PC-3 (cell line): ENCODE measurements around the gene FAM153A. TPM values are rescaled to one million over a fixed set of nuclear protein-coding genes. Genes with fewer than 3 reads are reported as not detected.
"Not testable (repeated sequence)": the region's sequence is repeated elsewhere in the genome, so short reads cannot be mapped to it uniquely, and the experiment has no call there.

Experiments used
- ATAC-seq: fragments of 200-7000 bp; cut with Tn5 transposase; 2 replicates; pipeline ENCODE4 v1.9.1; 2020; ENCODE audit warnings: mild to moderate bottlenecking, moderate library complexity
- BruUV-seq: library from RNA; stranded (reverse); fragments of 400-500 nt; replicated peaks from 2 replicates; lab custom pipeline; 2021; lab: Mats Ljungman, UMichigan
- CTCF ChIA-PET: fragments of 300-600 bp; sonication (Branson Sonifier 250); formaldehyde crosslinking; loops from one replicate; lab custom pipeline; 2022; ENCODE audit warnings: antibody characterized with exemption; lab: Charles Lee
- POLR2A ChIA-PET: fragments of 300-600 bp; sonication (Branson Sonifier 250); formaldehyde crosslinking; loops from one replicate; lab custom pipeline; 2022; ENCODE audit warnings: antibody characterized with exemption; ENCODE audit not compliant: unreplicated experiment; lab: Charles Lee
- DNase-seq: peaks from one replicate; pipeline ENCODE4 v3.0.0-alpha.2; 2015
- H2AFZ ChIP-seq: fragments of 300-600 bp; sonication (generic); 2 replicates; pipeline ENCODE4 v1.6.0; 2016; ENCODE audit warnings: antibody characterized with exemption, low read length
- H3F3A ChIP-seq: fragments of 300-600 bp; sonication (generic); one replicate; pipeline ENCODE4 v1.6.0; 2017; ENCODE audit warnings: antibody characterized with exemption, low read length, control low read depth, mild to moderate bottlenecking; ENCODE audit not compliant: unreplicated experiment
- H3K27ac ChIP-seq: fragments of 300-600 bp; sonication (generic); 2 replicates; pipeline ENCODE4 v1.5.1; 2016; ENCODE audit warnings: mild to moderate bottlenecking, low read length
- H3K27me3 ChIP-seq: fragments of 300-600 bp; sonication (generic); 2 replicates; pipeline ENCODE4 v1.6.1; 2016; ENCODE audit warnings: low read length, mixed read lengths
- H3K36me3 ChIP-seq: fragments of 300-600 bp; sonication (generic); 2 replicates; pipeline ENCODE4 v1.6.1; 2016; ENCODE audit warnings: low read depth, mixed run types, low read length, mixed read lengths
- H3K4me1 ChIP-seq: fragments of 300-600 bp; sonication (generic); 2 replicates; pipeline ENCODE4 v1.5.1; 2016; ENCODE audit warnings: low read length; ENCODE audit not compliant: insufficient read depth
- H3K4me2 ChIP-seq: fragments of 300-600 bp; sonication (generic); 2 replicates; pipeline ENCODE4 v1.6.0; 2016; ENCODE audit warnings: low read length
- H3K4me3 ChIP-seq: fragments of 300-600 bp; sonication (generic); 2 replicates; pipeline ENCODE4 v1.5.1; 2016; ENCODE audit warnings: mild to moderate bottlenecking, low read length, mixed read lengths
- H3K79me2 ChIP-seq: fragments of 300-600 bp; sonication (generic); 2 replicates; pipeline ENCODE4 v1.6.1; 2017; ENCODE audit warnings: low read length, mixed read lengths
- H3K9ac ChIP-seq: fragments of 300-600 bp; sonication (generic); 2 replicates; pipeline ENCODE4 v1.6.0; 2016; ENCODE audit warnings: mild to moderate bottlenecking, low read length
- H3K9me2 ChIP-seq: fragments of 300-600 bp; sonication (generic); replicated peaks from 2 replicates; pipeline ENCODE4 v1.6.1; 2016; ENCODE audit warnings: mixed run types, low read length, mixed read lengths
- H3K9me3 ChIP-seq: fragments of 300-600 bp; sonication (generic); 2 replicates; pipeline ENCODE4 v1.6.1; 2016; ENCODE audit warnings: low read length, mixed read lengths
- H4K20me1 ChIP-seq: fragments of 300-600 bp; sonication (generic); 2 replicates; pipeline ENCODE4 v1.6.1; 2016; ENCODE audit warnings: low read length, mixed read lengths
- intact Hi-C: fragments of 100-400 bp; cut with micrococcal nuclease; formaldehyde crosslinking; loops from 2 replicates; pipeline ENCODE4 v1.9.0; 2023
- total RNA-seq: library from RNA; depleted of rRNA; stranded (reverse); fragments of >200 nt; gene quantifications from 2 replicates; pipeline ENCODE4 v1.2.3, GENCODE V29; 2014; rRNA removed

Gene FAM153A
- total RNA-seq, 1 experiment from 2014 or later, result not detected

- CTCF ChIA-PET, H2AFZ ChIP-seq, H3K36me3 ChIP-seq, H3K27ac ChIP-seq, H4K20me1 ChIP-seq, DNase-seq, BruUV-seq, H3K4me2 ChIP-seq, H3K9me3 ChIP-seq, H3K79me2 ChIP-seq, H3K4me1 ChIP-seq, intact Hi-C loops, H3K4me3 ChIP-seq, H3K9me2 ChIP-seq, ATAC-seq, POLR2A ChIA-PET, H3F3A ChIP-seq, H3K27me3 ChIP-seq, H3K9ac ChIP-seq: not testable (repeated sequence)
These were observed 89.7 kb downstream of the FAM153A start for GRCh38 chr5:177692969-177693368.

DNA sequence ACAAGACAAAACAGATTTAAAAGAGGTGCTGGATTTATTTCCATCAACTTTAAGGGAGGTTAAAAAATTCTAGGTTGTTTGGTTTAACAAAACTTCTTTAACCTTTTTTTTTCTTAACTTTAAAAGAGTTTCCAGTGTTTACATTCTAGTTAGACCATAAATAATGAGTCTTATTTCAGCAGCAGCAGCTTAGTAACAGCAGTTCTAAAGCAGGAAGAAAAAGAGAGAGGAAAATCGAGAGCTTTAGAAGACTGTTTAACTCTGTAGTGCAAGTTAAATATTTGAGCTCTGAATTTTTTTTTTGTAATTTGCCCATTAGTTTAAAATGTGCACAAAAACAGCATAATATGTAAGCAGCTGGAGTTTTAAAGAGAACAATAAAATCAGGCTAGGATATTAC is 90.2 kb downstream of the FAM153A start:
- H3K4me3 ChIP-seq, H3F3A ChIP-seq, POLR2A ChIA-PET, H4K20me1 ChIP-seq, intact Hi-C loops, CTCF ChIA-PET, BruUV-seq, ATAC-seq, DNase-seq, H3K4me2 ChIP-seq, H3K79me2 ChIP-seq, H3K9me2 ChIP-seq, H3K27me3 ChIP-seq, H3K27ac ChIP-seq, H2AFZ ChIP-seq, H3K9me3 ChIP-seq, H3K9ac ChIP-seq, H3K4me1 ChIP-seq, H3K36me3 ChIP-seq: not testable (repeated sequence)

DNA sequence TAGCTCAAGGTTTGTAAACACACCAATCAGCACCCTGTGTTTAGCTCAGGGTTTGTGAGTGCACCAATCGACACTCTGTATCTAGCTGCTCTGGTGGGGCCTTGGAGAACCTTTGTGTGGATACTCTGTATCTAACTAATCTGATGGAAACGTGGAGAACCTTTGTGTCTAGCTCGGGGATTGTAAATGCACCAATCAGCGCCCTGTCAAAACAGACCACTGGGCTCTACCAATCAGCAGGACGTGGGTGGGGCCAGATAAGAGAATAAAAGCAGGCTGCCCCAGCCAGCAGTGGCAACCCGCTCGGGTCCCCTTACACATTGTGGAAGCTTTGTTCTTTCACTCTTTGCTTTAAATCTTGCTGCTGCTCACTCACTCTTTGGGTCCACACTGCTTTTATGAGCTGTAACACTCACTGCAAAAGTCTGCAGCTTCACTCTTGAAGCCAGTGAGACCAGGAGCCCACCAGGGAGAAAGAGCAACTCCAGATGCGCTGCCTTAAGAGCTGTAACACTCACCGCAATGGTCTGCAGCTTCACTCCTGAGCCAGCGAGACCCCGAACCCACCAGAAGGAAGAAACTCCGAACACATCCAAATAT is 93.6 kb downstream of the FAM153A start:
- BruUV-seq, POLR2A ChIA-PET, H3K4me3 ChIP-seq, H3K27ac ChIP-seq, DNase-seq, H3K27me3 ChIP-seq, CTCF ChIA-PET, H3K36me3 ChIP-seq, H3K79me2 ChIP-seq, H3K4me2 ChIP-seq, H3K9me2 ChIP-seq, H3K9me3 ChIP-seq, H3K4me1 ChIP-seq, ATAC-seq, H3F3A ChIP-seq, H2AFZ ChIP-seq, H3K9ac ChIP-seq, H4K20me1 ChIP-seq, intact Hi-C loops: not testable (repeated sequence)

DNA sequence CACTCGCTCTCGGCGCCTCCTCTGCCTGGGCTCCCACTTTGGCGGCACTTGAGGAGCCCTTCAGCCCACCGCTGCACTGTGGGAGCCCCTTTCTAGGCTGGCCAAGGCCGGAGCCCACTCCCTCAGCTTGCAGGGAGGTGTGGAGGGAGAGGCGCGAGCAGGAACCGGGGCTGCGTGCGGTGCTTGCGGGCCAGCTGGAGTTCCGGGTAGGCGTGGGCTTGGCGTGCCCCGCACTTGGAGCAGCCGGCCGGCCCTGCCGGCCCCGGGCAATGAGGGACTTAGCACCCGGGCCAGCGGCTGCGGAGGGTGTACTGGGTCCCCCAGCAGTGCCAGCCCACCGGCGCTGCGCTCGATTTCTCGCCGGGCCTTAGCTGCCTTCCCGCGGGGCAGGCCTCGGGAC is 94.6 kb downstream of the FAM153A start:
- BruUV-seq, result not testable (repeated sequence)

GRCh38 chr5:177681920-177682319 is 100.8 kb downstream of the FAM153A start:
- POLR2A ChIA-PET, H3K4me3 ChIP-seq, H3K4me2 ChIP-seq, H3K36me3 ChIP-seq, H3K9ac ChIP-seq, H3F3A ChIP-seq, DNase-seq, H3K27me3 ChIP-seq, H3K4me1 ChIP-seq, BruUV-seq, H3K9me2 ChIP-seq, intact Hi-C loops, CTCF ChIA-PET, H3K79me2 ChIP-seq, ATAC-seq, H3K27ac ChIP-seq, H4K20me1 ChIP-seq, H2AFZ ChIP-seq, H3K9me3 ChIP-seq: not testable (repeated sequence)

More for the DNA sequence above, 94.6 kb downstream of the FAM153A start:
- H3K4me3 ChIP-seq, H3K4me2 ChIP-seq, H3K27ac ChIP-seq, H3K9ac ChIP-seq, H3K27me3 ChIP-seq, intact Hi-C loops, H3K9me2 ChIP-seq, H3K9me3 ChIP-seq, H3K4me1 ChIP-seq, H3K79me2 ChIP-seq, DNase-seq, H4K20me1 ChIP-seq, CTCF ChIA-PET, POLR2A ChIA-PET, H2AFZ ChIP-seq, H3K36me3 ChIP-seq, ATAC-seq, H3F3A ChIP-seq: not testable (repeated sequence)

Other genes starting within 250 kb of the FAM153A start
- gene FAM193B, start 228.3 kb downstream of the FAM153A start, total RNA-seq, result 33.9 and 41.1 TPM in 2 replicates
- gene TMED9, start 190.7 kb downstream of the FAM153A start, total RNA-seq, result 217 and 261 TPM in 2 replicates
- 33.8 and 41.6 TPM in 2 replicates for gene B4GALT7, start 182.8 kb downstream of the FAM153A start, total RNA-seq
- not detected in 2 replicates for gene PROP1, start 213.3 kb upstream of the FAM153A start, total RNA-seq